Activated CD4-positive, alpha-beta T cell treated with anti-CD3 and anti-CD28 coated beads, Interleukin-2, amount 50 U/mL, for 16 hours (primary cell): Measurements from ENCODE around the gene MEI1.

Source experiments
- DNase-seq: peaks from one replicate; pipeline ENCODE4 v3.0.0-alpha.2; 2020

The MEI1 gene

DNA sequence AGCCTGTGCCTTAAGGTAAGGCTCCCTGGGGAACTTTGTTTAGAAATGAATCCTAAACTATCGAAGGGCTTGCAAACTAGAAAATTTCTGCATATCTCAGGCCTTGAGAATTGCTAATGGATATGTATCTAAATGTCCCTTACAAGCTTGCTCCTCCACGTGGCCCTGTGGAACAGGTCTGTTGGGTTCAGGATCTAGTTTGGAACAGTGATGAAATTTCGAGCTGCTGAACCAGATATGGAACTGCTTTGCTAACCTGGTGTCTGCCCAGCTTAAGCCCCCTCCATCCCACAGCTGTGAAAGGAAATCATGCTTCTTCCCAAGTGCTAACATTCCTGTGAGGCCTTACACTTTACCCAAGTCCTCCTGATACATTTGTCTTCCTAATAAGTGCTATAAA is 145.2 kb downstream of the MEI1 start:
- no peak for DNase-seq

DNA sequence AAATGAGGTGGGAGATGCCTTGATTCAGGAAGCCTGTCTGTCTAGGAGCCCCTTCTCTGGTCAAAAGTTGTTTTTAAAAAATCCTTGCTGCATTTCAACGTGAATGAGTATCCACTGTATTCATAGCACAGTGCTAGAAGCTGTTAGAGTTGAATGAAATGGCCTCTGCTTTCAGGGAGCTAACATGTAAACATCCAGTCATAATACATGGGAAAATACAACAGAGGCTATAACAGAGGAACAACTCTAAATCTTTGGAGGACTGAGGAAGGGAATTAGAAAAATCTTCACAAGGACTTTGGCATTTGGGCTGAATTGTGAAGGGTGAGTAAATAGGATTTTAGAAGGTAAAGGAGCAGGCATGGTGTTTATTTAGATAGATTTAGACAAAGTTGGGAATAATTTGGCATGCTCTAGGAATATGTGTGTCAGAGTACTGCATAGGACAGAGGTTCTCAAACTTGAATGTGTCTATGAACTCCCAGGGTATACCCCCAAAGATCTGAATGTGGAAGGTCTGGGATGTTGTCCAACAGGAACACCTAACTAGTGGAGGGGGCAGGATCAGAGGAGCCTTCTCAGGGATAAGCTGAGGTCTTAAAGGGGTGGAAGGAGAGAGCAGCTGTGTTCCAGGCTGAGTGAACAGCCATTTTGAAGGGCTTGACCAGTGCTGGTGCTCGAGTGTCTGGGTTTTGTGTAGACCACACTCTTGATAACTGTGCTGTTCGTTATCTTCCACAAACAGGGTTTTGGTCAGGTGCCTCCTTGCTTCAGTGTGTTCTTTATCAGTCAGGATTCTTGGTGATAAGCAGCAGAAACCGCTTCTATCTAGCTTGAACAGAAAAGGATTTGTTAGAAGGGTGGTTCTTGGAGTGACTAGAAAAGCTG is 146.3 kb downstream of the MEI1 start:
- no peak for DNase-seq

- DNase-seq = no peak
Observed at GRCh38 chr22:41846268-41846987, 147.1 kb downstream of the MEI1 start.

- DNase-seq = no peak
Observed at GRCh38 chr22:41847300-41847699, 148.0 kb downstream of the MEI1 start.

DNA sequence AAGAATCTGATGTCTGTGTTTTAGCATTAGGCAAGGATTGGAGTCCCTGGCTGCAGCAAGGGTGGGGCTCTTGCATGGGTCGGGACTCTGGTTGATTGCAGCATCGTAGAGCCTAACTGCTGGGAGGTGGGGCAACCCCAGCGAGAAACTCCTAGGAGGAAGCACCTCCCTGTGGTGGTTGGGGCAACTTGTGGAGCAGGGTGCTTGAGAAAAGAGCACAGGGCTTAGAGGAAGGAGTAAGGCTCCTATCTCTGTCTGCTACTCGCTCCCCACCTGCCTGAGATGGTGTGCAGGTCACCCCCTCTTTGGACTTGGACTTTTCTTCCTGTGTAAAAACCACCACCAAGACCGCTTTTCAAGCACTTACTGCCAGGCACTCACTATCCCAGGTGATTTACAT is 149.2 kb downstream of the MEI1 start:
- DNase-seq = no peak
